ENCODE measurements around the gene DDX51. TPM values are rescaled to one million over a fixed set of nuclear protein-coding genes. Genes with fewer than 3 reads are reported as not detected.

Gene DDX51
- total RNA-seq, 1 experiment from 2014 or later = 10.5 TPM

DNA sequence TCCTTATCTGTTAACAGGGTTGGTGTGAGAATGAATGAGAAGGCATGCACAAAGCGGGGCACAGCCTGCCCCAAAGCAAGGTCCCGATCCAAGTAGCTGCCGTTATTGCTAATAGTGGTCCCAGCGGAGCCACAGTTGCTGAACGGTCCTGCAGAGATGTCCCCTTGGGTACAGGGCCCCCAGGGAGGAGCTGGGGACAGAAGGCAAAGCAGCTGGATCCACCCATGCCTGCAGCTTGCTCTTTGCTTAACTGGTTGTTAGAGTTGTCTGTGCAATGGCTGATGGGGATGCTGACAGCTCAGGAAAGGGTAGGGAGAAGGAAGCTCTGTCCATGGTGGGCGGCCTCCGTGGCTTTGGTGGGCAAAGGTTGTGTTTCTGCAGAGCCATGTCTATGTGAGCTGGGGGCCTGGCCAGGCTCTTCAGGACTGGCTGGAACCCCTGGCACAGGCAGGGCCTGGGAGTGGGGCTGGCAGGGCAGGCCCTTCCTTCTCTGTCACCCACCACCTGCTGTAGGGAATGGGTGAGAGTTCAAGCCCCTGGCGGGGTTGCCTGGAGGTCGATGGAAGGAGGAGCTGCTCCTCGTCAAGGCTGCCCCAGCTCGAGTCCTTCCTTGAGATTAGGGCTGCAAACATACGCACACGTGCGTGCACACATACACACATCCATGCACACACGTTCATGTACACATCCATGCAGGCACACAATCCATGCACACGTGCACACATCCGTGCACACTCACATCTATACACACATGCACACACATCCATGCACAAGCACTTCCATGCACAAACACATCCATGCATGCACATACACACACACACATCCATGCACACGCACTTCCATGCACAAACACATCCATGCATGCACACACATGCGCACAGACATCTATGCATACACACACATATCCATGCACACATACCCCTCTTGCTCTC, 35.6 kb upstream of the DDX51 start:
- DNase-seq (ENCODE audit: low read depth) = no peak

DNA sequence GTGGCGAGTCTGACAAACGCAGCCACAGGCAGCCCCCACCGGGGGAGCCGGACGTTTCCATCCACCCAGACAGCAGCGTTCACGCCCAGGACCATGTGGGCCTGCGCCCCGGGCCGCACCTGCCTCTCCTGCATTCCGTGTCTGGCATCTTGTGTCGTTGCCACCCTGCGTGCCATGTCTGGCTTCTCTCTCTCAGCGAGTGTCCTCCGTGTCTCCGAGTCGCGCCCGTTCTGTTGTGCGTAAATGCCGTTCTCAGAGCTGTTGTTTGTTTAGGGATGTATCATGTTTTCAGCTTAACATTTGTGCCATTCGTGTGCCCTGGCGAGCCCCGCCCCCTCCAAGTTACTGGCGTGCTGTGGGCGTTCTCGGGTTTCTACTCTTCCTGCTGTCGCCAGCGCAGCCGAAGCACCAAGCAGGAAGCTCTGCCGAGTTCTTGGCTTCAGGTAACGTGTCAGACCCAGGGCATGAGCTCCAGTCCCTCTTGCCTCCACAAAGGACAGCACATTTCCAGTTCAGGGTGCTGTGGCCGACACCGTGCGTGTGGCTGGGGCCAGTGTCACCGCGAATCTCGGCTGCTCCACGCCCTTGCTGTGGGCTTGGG, 34.8 kb upstream of the DDX51 start:
- no peak for DNase-seq (ENCODE audit: low read depth)

DNA sequence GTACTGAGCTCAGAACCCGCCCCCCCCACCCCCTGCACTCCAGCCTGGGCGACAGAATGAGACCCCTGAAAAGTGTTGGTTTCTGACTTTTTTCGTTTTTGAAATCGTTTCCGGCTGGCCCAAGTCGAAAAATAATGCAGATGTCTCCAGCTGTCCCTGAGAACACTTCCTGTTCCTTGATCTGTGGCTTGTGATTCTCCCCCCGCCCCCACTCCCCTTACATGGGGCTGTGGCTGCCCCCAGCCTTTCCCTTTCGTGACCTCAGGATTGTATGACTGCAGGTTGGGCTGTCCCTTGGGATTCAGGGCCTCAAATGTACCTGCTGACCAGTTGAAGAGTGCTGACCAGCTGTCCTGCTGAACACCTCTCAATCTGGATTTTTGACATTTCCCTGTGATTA, 34.2 kb upstream of the DDX51 start:
- DNase-seq (ENCODE audit: low read depth) = no peak

DNA sequence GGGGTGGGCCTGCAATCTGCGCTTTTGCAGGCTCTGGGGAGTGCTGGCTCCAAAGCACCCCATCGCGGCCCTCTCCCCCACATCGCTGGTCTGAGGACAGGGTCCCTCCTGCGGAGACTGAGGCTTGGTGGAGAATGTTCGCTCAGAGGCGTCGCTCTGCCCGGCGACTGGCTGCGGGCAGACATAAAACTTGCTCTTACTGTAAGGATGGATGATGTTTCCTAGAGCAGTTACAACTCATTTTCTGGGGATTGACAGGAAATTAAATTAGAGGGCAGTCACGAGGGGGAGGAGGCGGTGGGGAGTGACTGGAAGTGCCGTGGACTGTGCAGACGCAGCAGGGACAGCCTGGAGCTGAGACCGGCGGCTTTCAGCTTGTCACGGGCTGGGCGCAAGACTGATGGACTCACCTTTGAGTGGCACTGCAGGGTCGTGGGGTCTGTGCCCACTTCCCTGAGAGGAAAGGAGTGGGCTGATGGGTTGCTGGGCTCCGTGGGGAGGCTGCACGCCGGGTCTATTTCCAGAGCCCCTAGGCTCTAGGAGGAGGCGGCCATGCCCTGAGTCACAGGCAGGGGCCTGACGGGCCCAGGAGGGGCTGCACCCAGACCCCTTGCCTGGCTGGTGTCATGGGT, 32.9 kb upstream of the DDX51 start:
- no peak for DNase-seq (ENCODE audit: low read depth)

DNA sequence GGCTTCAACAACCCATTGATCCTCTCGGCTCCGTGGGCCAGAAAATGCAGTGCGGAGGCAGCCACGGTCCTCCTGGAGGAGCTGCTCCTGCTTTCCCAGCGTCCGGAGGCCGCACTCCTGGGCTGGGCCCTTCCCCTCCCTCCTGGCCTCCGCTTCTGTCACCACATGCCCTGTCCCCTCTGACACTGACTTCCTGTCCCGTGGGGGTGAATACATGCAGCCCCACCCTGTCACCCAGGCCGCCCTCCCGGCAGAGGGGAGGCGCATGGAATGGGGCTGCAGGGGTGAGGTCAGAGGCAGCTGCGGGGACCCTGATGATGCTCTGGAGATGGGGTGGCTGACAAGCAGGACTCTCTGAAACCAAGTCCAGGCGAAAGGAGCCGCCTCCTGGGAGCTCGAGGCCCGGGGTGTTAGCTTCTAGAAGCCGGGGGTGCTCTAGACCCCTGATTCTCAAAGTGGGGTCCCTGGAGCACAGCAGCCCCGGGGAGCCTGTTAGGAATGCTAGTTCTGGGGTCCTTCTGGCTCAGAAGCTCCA, 32.3 kb upstream of the DDX51 start:
- no peak for DNase-seq (ENCODE audit: low read depth)

DNA sequence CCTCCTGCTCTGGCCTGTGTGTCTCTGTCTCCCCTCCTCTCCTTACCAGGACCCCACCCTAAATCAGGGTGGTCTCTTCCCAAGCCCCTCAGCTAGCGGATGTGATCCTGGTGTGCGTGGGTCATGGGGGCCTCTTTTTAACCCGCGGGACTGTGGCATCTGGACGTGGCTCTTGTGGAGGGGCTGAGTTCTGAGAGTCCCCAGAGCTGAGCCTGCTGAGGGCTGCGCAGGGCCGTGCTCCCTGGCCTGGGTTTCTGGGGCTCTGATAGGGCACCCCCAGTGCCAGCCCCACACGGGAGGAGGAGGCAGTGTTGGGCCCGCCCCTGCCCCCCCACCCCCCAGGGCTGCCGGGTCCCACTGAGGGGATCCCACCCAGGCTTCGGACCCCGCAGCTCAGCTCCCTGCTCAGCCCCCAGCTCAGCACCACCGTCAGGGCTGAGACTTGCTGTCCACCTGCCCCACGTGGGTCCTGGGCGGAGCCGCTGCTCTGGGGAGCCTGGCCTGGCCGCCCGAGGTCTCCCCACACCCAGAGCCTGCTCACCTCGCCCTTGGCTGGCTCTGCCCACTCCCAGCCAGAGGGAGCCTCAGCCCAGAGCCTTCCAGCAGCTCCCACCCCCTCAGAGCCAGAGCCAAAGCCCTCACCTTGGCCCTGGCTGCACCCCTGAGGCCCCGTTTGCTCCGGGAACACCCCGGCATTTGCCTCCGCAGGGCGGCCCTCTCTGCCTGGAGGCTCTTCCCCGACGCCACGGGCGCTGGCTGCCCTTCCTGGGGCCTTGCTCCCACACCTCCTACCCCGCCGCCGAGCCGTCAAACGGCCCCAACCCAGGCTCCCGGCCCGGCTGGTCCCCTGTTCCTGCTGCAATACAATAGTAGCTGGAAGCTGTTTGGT, 31.6 kb upstream of the DDX51 start:
- DNase-seq (ENCODE audit: low read depth) = no peak

DNA sequence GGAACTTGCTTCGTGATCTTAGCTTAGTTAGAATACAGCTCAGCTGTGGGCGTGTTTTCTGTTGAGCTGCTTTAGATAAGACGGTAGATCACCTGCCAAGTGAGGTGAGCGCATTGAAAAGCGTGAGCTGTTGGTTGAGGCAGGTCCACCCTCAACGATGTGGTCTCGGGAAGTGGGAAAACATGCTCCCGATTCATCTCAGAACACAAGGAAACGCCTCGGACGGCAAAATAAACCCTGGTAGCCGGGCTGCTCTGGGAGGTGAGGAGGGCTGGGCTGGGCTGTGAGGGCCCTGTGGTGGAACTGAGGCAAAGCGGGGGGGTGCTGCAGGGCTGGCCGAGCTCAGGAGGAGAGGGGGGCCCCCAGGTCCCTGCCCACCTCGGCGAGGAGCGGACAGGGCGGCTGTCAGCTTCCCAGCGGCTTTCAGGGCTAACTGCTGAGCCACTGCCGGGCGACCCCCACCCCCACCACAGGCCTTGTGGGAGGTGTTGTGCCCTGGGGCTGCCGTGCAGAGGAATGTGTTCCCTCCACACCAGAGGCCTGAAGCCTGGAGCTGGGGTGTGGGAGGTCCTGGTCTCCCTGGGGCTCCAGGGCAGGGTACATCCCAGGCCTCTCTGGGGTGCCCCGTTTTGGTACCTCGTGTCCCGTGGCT, 30.8 kb upstream of the DDX51 start:
- DNase-seq (ENCODE audit: low read depth) = no peak

DNA sequence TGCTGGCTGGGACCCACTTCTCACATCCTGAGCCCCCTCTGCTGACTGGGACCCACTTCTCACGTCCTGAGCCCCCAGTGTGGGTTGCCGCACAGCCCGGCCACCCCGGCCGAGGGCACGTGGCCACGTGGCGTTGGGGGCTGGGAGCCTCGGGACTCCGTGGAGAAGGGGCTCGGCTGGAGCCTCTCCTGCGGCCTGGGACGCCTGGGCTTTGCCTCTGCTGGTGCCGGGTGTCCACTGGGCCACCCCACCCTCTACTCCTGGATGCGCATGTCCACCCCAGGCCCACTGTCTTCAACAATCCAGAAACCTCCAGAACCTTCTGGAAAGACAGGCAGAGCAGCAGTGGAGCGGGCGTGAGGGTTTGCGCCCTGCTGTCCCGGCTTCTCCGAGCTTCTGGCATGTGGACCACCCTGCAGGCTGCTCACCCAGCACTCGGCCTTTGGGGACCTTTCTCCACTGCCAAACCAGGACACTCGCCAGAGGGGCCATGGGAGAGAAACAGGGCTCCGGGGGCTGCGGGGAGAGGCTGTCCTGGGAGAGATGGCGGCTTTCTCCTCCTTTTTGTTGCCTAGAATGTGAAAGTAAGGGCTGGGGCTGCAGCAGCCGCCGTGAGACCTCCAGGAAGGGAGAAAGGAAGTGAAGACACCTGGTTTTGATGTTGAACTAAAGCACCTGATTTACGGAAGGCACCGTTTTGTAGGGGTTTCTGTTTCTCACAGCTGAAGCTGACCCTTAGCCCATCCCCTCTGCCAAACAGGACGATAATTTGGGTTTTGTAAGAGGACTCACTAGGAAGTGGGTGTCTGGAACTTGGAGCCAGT, 30.1 kb upstream of the DDX51 start:
- no peak for DNase-seq (ENCODE audit: low read depth)

DNA sequence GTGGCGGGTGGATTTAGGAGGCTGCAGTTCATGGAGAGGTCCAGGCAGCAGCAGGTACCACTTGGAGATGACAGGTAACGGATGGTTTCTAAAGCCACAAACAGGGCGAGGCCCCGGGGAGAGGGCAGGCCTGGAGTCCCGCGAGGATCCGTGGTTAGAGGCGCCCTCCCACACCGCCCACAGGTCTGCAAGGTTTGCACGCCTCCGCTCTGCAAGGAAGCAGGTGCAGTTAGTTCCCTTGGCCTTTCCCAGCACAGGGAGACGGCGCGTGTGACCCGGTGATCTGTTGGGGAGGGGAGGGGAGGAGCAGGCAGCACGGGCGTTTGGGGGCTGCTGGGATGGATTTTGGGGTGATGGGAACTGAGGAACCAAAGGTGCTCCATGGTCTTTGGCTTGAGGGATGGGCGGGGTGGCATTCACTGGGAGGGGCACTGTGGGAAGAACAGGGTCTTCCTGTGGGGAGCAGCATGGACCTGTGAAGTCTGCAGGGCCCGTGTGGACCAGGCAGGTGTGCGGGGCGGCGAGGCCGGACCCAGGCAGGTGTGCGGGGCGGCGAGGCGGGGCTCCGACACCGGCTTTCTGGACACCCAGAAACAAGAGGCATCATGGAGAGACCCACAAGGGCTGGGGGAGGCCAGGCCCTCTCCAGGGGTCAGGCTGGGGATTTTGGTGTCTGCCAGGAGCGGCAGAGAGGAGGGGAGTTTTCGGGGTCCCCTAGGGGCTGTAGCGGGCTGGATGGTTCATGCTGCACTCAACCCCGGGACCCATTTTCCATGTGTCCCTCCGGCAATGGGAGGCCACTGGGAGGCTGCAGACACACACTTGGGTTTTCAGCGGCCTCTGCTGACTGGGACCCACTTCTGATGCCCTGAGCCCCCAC, 29.3 kb upstream of the DDX51 start:
- no peak for DNase-seq (ENCODE audit: low read depth)

DNA sequence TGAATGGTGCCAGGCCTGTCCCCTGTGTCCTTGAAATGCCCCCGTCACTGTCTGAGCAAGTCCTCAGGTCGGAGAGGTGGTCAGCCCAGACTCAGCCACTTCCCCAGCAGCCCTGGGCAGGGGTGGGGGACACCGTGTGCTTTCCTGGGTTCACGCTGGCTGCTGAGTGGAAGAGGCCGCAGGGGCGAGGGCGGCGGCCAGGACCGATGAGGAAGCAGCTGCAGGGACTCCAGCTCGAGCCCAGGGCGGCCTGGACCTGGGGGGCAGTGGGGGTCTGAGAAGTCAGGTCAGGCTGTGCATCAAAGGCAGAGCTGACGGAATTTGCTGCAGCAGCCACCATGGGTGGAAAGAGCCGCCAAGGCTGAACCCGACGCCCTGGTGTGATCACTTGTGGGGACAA, 28.5 kb upstream of the DDX51 start:
- no peak for DNase-seq (ENCODE audit: low read depth)

DNA sequence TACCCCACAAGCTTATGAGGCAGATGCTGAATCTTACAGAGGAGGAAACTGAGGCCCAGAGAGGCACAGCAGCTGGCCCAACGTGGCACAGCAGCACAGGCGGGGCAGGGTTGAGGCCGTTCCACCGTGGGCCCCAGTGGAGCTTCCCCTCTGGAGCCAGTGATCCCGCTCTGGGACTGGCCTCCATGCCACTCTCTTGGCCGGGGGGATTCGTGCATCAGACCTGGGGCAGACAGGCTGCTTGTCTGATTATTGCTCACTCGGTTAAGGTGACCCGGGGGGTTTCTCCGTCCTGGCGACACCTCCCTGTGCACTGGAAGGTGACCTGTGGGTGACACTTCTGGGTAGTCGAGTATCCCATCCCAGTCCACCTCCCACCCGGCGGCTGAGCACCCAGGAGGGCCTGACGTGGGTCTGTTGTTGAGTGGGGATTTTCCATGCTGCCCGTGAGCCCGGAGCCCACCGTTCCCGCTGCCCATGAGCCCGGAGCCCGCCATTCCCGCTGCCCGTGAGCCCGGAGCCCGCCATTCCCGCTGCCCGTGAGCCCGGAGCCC, 27.9 kb upstream of the DDX51 start:
- DNase-seq (ENCODE audit: low read depth) = no peak

DNA sequence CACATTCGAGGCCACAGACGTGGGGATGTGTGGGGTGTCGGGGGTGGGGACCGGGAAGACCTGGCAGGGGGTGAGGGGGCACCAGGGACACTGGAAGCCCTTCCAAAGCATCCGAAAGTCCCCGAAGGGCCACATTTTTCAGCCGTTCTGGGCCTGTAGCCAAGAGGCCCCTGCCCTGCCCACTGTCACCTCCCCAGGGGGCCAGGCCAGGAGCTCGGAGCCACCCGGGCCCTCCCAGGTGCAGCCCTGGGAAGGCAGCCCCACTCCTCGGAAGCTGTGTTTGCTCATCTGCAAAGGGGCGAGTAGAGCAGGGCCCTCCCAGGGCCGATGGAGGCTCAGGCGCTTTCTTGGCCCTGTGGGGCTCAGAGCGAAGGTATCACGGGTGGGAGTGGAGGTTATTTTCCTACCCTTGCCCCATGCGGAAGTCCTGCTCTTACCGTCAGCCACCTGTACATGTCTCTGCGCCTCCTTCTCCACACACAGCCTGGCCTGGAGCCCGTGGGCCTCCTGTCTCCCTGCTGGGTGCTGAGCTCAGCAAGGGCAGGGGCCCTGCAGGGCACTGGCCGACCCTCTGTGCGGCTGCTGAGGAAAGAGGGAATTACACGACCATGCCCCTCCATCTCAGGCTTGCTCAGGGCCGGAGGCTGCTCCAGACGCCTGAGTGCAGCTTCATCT, 27.3 kb upstream of the DDX51 start:
- no peak for DNase-seq (ENCODE audit: low read depth)

DNA sequence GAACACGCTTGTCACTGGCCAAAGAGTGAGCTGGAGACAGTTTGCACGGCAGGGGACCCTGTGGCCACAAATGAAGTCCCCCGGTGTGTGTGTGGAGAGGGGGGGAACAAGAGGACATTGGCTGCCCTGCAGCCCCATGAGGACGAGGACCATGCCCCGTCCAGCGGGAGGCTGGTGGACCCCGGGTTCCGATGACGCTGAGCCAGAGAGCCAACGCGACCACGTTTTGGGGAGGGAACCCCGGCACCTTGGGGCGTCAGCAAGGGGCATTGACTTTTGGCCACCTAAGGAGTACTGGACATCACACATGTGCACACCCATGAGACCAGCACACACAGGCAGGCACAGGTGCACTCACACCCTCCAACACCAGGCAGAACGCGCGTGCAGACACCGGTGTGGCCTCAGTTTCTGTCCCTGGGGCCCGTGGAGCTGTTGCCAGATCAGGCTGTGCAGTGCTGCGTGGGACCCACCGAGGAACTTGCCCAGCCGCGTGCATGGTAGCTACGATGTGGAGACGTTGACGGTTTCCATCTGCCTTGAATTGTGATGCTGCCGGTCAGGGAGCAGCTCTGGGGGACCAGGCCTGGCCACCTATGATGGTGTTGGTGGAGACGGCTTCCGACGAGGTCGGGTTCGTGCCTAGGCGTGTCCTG, 26.6 kb upstream of the DDX51 start:
- DNase-seq (ENCODE audit: low read depth) = no peak

DNA sequence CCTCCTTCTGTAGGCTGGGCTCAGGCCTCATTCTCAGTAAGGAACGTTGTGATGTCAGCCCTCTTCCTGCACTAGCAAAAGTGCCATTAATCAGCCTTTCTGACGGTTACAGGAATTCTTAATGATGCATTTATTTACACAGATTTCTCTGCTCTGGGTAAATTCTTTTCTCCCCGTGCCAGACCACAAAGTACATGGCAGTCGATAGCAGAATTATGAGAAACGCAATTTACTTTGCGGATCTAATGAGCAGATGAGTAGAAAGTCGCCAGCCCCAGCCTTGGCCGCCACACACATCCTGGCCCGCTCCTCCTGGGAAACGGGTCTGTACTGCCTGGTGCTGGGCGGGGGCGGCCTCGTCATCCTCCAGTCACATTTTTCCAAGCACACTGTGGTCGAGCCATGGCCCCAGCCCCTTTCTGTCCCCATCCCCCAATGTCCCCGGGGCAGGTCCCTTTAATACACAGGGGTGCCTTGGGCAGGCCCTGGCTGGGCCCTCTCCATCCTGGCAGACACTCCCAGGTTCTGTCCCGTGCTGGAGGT, 26.0 kb upstream of the DDX51 start:
- DNase-seq (ENCODE audit: low read depth) = no peak

DNA sequence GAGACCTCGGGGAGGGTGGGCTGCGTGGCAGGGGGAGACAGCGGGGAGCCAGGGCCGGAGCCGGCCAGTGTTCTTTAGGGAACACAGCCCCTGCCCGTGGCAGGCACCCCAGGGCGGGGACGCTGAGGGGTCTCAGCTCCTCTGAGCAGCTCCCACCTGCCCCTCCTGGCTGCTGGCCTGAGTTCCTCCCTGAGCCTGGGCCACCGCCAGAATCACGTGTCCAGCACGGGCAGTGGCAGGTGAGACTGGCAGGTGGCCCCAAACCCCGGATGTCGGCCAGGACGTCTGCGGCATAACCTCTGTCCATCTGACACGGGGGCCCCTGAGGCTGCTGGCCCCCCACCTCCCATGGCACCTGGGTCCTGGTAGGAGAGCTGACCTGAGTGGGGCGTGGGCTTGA, 25.3 kb upstream of the DDX51 start:
- DNase-seq (ENCODE audit: low read depth) = no peak

DNA sequence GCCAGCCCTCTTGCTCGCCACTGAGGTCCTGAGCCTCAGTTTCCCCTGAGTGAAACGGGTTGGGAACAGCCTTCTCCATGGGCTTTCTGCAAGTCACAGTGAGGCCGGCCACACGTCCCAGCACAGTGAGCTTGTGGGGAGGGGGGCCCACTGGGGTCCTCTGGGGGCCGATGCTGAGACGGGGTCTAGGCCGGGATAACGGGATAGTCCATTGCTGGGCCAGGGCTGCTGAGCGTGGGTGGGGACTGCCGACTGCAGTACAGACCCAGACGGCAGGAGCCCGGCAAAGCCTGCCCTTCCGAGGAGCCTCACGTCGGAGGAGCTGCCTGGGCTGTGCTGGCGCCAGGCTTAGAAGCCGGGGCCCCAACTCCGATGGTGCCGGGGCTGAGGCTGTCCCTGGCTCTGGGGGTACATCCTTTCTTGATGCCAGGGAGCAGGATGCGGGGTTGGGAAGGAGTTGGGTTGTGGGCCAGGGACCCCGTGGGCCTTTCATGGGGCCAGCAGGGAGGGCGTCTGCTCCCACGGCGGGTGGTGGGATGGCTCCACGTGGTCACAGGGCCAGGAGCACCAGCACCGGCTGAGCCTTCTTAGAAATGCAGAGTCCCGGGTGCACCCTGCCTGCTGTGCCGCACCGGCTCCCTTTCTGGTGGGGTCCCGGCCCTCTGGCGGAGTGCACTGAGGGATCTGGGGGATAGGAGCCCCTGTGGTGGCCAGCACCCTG, 24.4 kb upstream of the DDX51 start:
- DNase-seq (ENCODE audit: low read depth) = no peak

Data from HT1080 (cell line).